ENCODE measurements around the gene GHR. TPM values are rescaled to one million over a fixed set of nuclear protein-coding genes. Genes with fewer than 3 reads are reported as not detected.

The GHR gene
- polyA plus RNA-seq, 1 donor (not counting 4 experiments of a cell fraction or from before 2014, with no cell fraction given): 1.8 TPM

GRCh38 chr5:42620579-42621216 lies 197.5 kb downstream of the GHR start:
- no peaks in the 10 kb centered on the region for H3K79me2 ChIP-seq (ENCODE audit: control insufficient read depth, insufficient read depth, low read length)
- dilution Hi-C loops (cut with MboI; ENCODE audit: extremely low pct_ligation_motif_present, low sequenced_read_pairs): no loop called here
- peak overlapping the region; percentile 2 for H3K4me2 ChIP-seq (ENCODE audit: control insufficient read depth, extremely low read depth, insufficient read depth, low read depth, low read length)
- TF ChIP-seq CTCF (optimal IDR thresholded peaks at IDR 0.05 in 1 of 3, IDR thresholded peaks at IDR 0.05 in 1 of 3, conservative IDR thresholded peaks at IDR 0.05 in 1 of 3; ENCODE audit: extremely low read depth in 1 of 3, insufficient read depth in 2 of 3, low read length in 3 of 3) (no peak), EZH2 (IDR thresholded peaks at IDR 0.05; ENCODE audit: low read length) (no peak)
- H3K36me3 ChIP-seq (ENCODE audit: control insufficient read depth in 2 of 2, extremely low read depth in 1 of 2, insufficient read depth in 2 of 2, low read length in 2 of 2): no peaks in the 10 kb centered on the region
- no peaks in the 10 kb centered on the region for H3K9me3 ChIP-seq (ENCODE audit: control insufficient read depth, low read depth, low read length)
- H3K4me1 ChIP-seq (ENCODE audit: control insufficient read depth, extremely low read depth, insufficient read depth, low read length): peaks cover 15% of the 10 kb centered on the region
- DNase-seq (ENCODE audit: low read depth, low spot score) (no peak), FAIRE-seq (peak; percentile 90)
- H3K27ac ChIP-seq (ENCODE audit: control insufficient read depth, insufficient read depth, low read length): no peak overlapping the region
- H3K27me3 ChIP-seq (ENCODE audit: control insufficient read depth, extremely low read depth, insufficient read depth, low read length): no peaks in the 10 kb centered on the region
- no peaks in the 10 kb centered on the region for H3K9me1 ChIP-seq (ENCODE audit: control insufficient read depth, extremely low read depth, insufficient read depth, low read length)
- no peaks in the 10 kb centered on the region for H4K20me1 ChIP-seq (ENCODE audit: control insufficient read depth, extremely low read depth, insufficient read depth, low read length)
- H3K4me3 ChIP-seq (ENCODE audit: control insufficient read depth in 2 of 3, extremely low read depth in 1 of 3, insufficient read depth in 2 of 3, low read depth in 1 of 3, low read length in 3 of 3): no peak overlapping the region
- H3K9ac ChIP-seq (ENCODE audit: control insufficient read depth, extremely low read depth, insufficient read depth, low read length): no peak overlapping the region
- no peak overlapping the region for H2AFZ ChIP-seq (ENCODE audit: control insufficient read depth, low read length)

GRCh38 chr5:42621242-42621641 lies 198.0 kb downstream of the GHR start:
- H3K79me2 ChIP-seq (ENCODE audit: control insufficient read depth, insufficient read depth, low read length): no peaks in the 10 kb centered on the region
- dilution Hi-C loops (cut with MboI; ENCODE audit: extremely low pct_ligation_motif_present, low sequenced_read_pairs): no loop called here
- DNase-seq (ENCODE audit: low read depth, low spot score): no peak
- H4K20me1 ChIP-seq (ENCODE audit: control insufficient read depth, extremely low read depth, insufficient read depth, low read length): no peaks in the 10 kb centered on the region
- H3K27me3 ChIP-seq (ENCODE audit: control insufficient read depth, extremely low read depth, insufficient read depth, low read length): no peaks in the 10 kb centered on the region
- no peak overlapping the region for H3K4me2 ChIP-seq (ENCODE audit: control insufficient read depth, extremely low read depth, insufficient read depth, low read depth, low read length)
- no peak for TF ChIP-seq CTCF (optimal IDR thresholded peaks at IDR 0.05 in 1 of 3, IDR thresholded peaks at IDR 0.05 in 1 of 3, conservative IDR thresholded peaks at IDR 0.05 in 1 of 3; ENCODE audit: extremely low read depth in 1 of 3, insufficient read depth in 2 of 3, low read length in 3 of 3)
- no peak for TF ChIP-seq EZH2 (IDR thresholded peaks at IDR 0.05; ENCODE audit: low read length)
- H2AFZ ChIP-seq (ENCODE audit: control insufficient read depth, low read length): no peak overlapping the region
- no peaks in the 10 kb centered on the region for H3K36me3 ChIP-seq (ENCODE audit: control insufficient read depth in 2 of 2, extremely low read depth in 1 of 2, insufficient read depth in 2 of 2, low read length in 2 of 2)
- FAIRE-seq: peak; percentile 48
- no peaks in the 10 kb centered on the region for H3K9me3 ChIP-seq (ENCODE audit: control insufficient read depth, low read depth, low read length)
- no peaks in the 10 kb centered on the region for H3K9me1 ChIP-seq (ENCODE audit: control insufficient read depth, extremely low read depth, insufficient read depth, low read length)
- peaks cover 15% of the 10 kb centered on the region for H3K4me1 ChIP-seq (ENCODE audit: control insufficient read depth, extremely low read depth, insufficient read depth, low read length)
- H3K9ac ChIP-seq (ENCODE audit: control insufficient read depth, extremely low read depth, insufficient read depth, low read length): no peak overlapping the region
- no peak overlapping the region for H3K4me3 ChIP-seq (ENCODE audit: control insufficient read depth in 2 of 3, extremely low read depth in 1 of 3, insufficient read depth in 2 of 3, low read depth in 1 of 3, low read length in 3 of 3)
- H3K27ac ChIP-seq (ENCODE audit: control insufficient read depth, insufficient read depth, low read length): no peak overlapping the region
